CD14-positive monocyte (primary cell): ENCODE data around the gene RGS14. TPM values are rescaled to one million over a fixed set of nuclear protein-coding genes. Genes with fewer than 3 reads are reported as not detected.
"Not testable (repeated sequence)": the region's sequence is repeated elsewhere in the genome, so short reads cannot be mapped to it uniquely, and the experiment has no call there.

Experiments
- DNase-seq, 3 donors: peaks; one replicate each; pipeline ENCODE4 v3.0.0-alpha.2; 2011 to 2022
- H2AFZ ChIP-seq: 2 replicates; pipeline ENCODE4 v1.6.0; 2012; ENCODE audit warnings: mild to moderate bottlenecking, low read depth, low read length, inconsistent platforms; ENCODE audit not compliant: insufficient read depth, poor library complexity, severe bottlenecking
- H3K27ac ChIP-seq, 2 donors: 1 replicate in 1 of 2; 2 replicates in 1 of 2; pipeline ENCODE4 v1.5.1; 2012 to 2013; ENCODE audit warnings: low read length in 2 of 2, control low read depth in 1 of 2, inconsistent platforms in 1 of 2, low read depth in 1 of 2, mild to moderate bottlenecking in 1 of 2
- H3K27me3 ChIP-seq, 2 donors: one replicate each; pipeline versions ENCODE4 v1.6.0 to v1.6.1; 2011 to 2013; ENCODE audit warnings: low read length in 2 of 2; ENCODE audit not compliant: control insufficient read depth in 2 of 2, insufficient read depth in 2 of 2
- H3K36me3 ChIP-seq, 2 donors: replicated peaks in 1 of 2; 1 replicate in 1 of 2; 2 replicates in 1 of 2; pipeline versions ENCODE4 v1.5.1 to v1.6.1; 2012 to 2013; ENCODE audit warnings: low read length in 2 of 2, control low read depth in 1 of 2, inconsistent platforms in 1 of 2, mild to moderate bottlenecking in 1 of 2; ENCODE audit not compliant: insufficient read depth in 2 of 2, control insufficient read depth in 1 of 2
- H3K4me1 ChIP-seq, 2 donors: 1 replicate in 1 of 2; 2 replicates in 1 of 2; pipeline versions ENCODE4 v1.5.1 to v1.6.1; 2012 to 2013; ENCODE audit warnings: low read length in 2 of 2, control low read depth in 1 of 2, inconsistent platforms in 1 of 2, mild to moderate bottlenecking in 1 of 2, moderate library complexity in 1 of 2; ENCODE audit not compliant: insufficient read depth in 2 of 2, control insufficient read depth in 1 of 2
- H3K4me2 ChIP-seq: replicated peaks from 2 replicates; pipeline ENCODE3; 2012; ENCODE audit warnings: low read length, moderate library complexity, mild to moderate bottlenecking; ENCODE audit not compliant: poor library complexity, severe bottlenecking; ENCODE audit errors: extremely low read depth
- H3K4me3 ChIP-seq, 3 experiments: fragments of 200-600 bp in 1 of 3; sonication (generic) in 1 of 3; replicated peaks in 1 of 3; 1 replicate in 2 of 3; 2 replicates in 1 of 3; pipeline ENCODE4 v1.5.1; 2011 to 2013; ENCODE audit warnings: low read length in 3 of 3, mild to moderate bottlenecking in 3 of 3, control low read depth in 2 of 3, low read depth in 2 of 3, inconsistent platforms in 1 of 3, moderate library complexity in 1 of 3
- H3K79me2 ChIP-seq: 2 replicates; pipeline ENCODE4 v1.6.0; 2012; ENCODE audit warnings: mild to moderate bottlenecking, control low read depth, inconsistent platforms, low read length, moderate library complexity; ENCODE audit not compliant: insufficient read depth
- H3K9ac ChIP-seq: 2 replicates; pipeline ENCODE4 v1.6.0; 2017; ENCODE audit warnings: low read length, mild to moderate bottlenecking; ENCODE audit not compliant: insufficient read depth, poor library complexity, severe bottlenecking
- H3K9me3 ChIP-seq, 2 donors: replicated peaks in 1 of 2; 1 replicate in 1 of 2; 2 replicates in 1 of 2; pipeline versions ENCODE4 v1.5.1 to v1.6.1; 2012 to 2013; ENCODE audit warnings: low read length in 2 of 2, control low read depth in 1 of 2; ENCODE audit not compliant: control insufficient read depth in 1 of 2, insufficient read depth in 1 of 2
- H4K20me1 ChIP-seq: 2 replicates; pipeline ENCODE4 v1.6.0; 2012; ENCODE audit warnings: mild to moderate bottlenecking, low read length, control low read depth, moderate library complexity; ENCODE audit not compliant: insufficient read depth
- H3K27ac Mint-ChIP-seq, 7 donors: one replicate each; pipeline ENCODE4 v1.8.0; 2020; ENCODE audit warnings: mild to moderate bottlenecking in 7 of 7, mixed read lengths in 7 of 7, moderate library complexity in 6 of 7, inconsistent platforms in 2 of 7
- H3K27me3 Mint-ChIP-seq, 3 donors: one replicate each; pipeline ENCODE4 v1.8.0; 2021 to 2022; ENCODE audit warnings: low read depth in 3 of 3, mild to moderate bottlenecking in 3 of 3, mixed read lengths in 3 of 3, moderate library complexity in 3 of 3, inconsistent platforms in 1 of 3
- H3K36me3 Mint-ChIP-seq, 2 donors: one replicate each; pipeline ENCODE4 v1.8.0; 2020; ENCODE audit warnings: mixed read lengths in 2 of 2, inconsistent platforms in 1 of 2, mild to moderate bottlenecking in 1 of 2
- H3K4me1 Mint-ChIP-seq: one replicate; pipeline ENCODE4 v1.8.0; 2020; ENCODE audit warnings: mild to moderate bottlenecking, mixed read lengths
- H3K4me3 Mint-ChIP-seq, 2 donors: one replicate each; pipeline ENCODE4 v1.8.0; 2020; ENCODE audit warnings: mild to moderate bottlenecking in 2 of 2, mixed read lengths in 2 of 2, moderate library complexity in 1 of 2
- H3K9me3 Mint-ChIP-seq, 7 donors: one replicate each; pipeline ENCODE4 v1.8.0; 2020 to 2022; ENCODE audit warnings: mixed read lengths in 7 of 7, mild to moderate bottlenecking in 6 of 7, moderate library complexity in 6 of 7, inconsistent platforms in 2 of 7
- WGBS: methylation state at CpG from one replicate; pipeline ENCODE4 v1.1.5; 2013; ENCODE audit warnings: missing lambda C conversion rate; ENCODE audit not compliant: insufficient coverage; 5-methylcytosine and 5-hydroxymethylcytosine counted together
- intact Hi-C, 2 donors: fragments of 100-400 bp; cut with micrococcal nuclease; formaldehyde crosslinking; loops; one replicate each; pipeline versions ENCODE4 v1.15.0 to v1.15.1; 2023
- polyA plus RNA-seq, 3 donors: library from polyadenylated mRNA; depleted of rRNA in 1 of 3; unstranded in 2 of 3; stranded (reverse) in 1 of 3; fragments of 300-500 nt in 2 of 3; fragments of >200 nt in 1 of 3; fragmentation: Illumina TruSeq in 2 of 3; gene quantifications; 1 replicate in 2 of 3; 2 replicates in 1 of 3; pipeline ENCODE4 v1.2.3, GENCODE V29; 2012 to 2021
- TF ChIP-seq, protein P1 (sequence below): fragments of 200-600 bp; IDR thresholded peaks from one replicate; pipeline ENCODE4 v1.8.0; 2022; ENCODE audit warnings: antibody characterized with exemption, mild to moderate bottlenecking

RGS14 gene
- polyA plus RNA-seq, 3 donors, result 35.4 to 186 (median 43.5) TPM

- H4K20me1 ChIP-seq, result peaks cover 92% of the 10 kb centered on the region
- H3K9me3 ChIP-seq, result no peaks in the 10 kb centered on the region
- peaks cover 0 to 2% (median 0%) of the 10 kb centered on the region in 7 donors for H3K9me3 Mint-ChIP-seq
- H3K9ac ChIP-seq, result no peak overlapping the region
- H3K79me2 ChIP-seq, result peaks cover 41% of the 10 kb centered on the region
- H3K27me3 Mint-ChIP-seq, result peaks cover 0 to 10% (median 0%) of the 10 kb centered on the region in 3 donors
- peaks cover 79 to 96% of the 10 kb centered on the region in 2 donors for H3K36me3 Mint-ChIP-seq
- WGBS, result 98% methylated on average over 17 of the region's 22 CpGs
- H3K27ac Mint-ChIP-seq, result peak overlapping the region in 3 of 7 donors; percentile 31 to 54 (median 52)
- no peak for DNase-seq
- H3K4me1 ChIP-seq, result no peaks in the 10 kb centered on the region
- H3K27me3 ChIP-seq, result no peaks in the 10 kb centered on the region
- no peak overlapping the region for H3K4me2 ChIP-seq
- H3K36me3 ChIP-seq, result peaks cover 84 to 90% of the 10 kb centered on the region in 2 donors
- no peak overlapping the region for H3K4me3 Mint-ChIP-seq
- no peak overlapping the region for H3K27ac ChIP-seq
- TF ChIP-seq, protein P1, sequence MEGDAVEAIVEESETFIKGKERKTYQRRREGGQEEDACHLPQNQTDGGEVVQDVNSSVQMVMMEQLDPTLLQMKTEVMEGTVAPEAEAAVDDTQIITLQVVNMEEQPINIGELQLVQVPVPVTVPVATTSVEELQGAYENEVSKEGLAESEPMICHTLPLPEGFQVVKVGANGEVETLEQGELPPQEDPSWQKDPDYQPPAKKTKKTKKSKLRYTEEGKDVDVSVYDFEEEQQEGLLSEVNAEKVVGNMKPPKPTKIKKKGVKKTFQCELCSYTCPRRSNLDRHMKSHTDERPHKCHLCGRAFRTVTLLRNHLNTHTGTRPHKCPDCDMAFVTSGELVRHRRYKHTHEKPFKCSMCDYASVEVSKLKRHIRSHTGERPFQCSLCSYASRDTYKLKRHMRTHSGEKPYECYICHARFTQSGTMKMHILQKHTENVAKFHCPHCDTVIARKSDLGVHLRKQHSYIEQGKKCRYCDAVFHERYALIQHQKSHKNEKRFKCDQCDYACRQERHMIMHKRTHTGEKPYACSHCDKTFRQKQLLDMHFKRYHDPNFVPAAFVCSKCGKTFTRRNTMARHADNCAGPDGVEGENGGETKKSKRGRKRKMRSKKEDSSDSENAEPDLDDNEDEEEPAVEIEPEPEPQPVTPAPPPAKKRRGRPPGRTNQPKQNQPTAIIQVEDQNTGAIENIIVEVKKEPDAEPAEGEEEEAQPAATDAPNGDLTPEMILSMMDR, result no peak
- H3K4me1 Mint-ChIP-seq, result peaks cover 5% of the 10 kb centered on the region
- H2AFZ ChIP-seq, result no peak overlapping the region
- no peak overlapping the region for H3K4me3 ChIP-seq
- intact Hi-C loops, result no loop called here
Observed at GRCh38 chr5:177338251-177339106, 19.2 kb upstream of the RGS14 start.

DNA sequence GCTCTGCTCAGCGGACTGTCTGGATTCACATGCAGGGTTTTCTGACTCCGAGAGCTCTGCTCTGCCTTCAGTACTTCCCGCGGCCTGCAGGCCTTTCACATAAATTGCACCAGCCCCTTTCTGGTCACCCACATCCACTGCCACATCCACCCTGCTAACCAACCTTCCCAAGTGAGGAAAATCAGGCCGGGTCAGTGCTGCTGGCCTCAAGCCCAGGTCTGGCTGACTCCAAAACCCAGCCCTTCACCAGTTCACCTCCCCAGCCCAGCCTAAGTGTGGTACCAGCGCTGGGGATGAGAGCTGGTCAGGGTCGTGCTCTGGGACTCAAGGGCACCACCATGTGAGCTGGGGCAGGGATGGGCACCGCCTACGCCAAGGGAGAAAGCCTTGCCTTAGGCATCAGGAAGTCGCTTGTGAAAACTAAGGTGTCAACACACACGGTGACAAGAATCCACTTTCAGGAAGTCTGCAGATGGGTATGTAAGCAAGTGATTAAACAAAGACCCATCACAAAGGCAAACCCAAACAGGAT is 18.6 kb upstream of the RGS14 start:
- no peaks in the 10 kb centered on the region for H3K27me3 ChIP-seq
- no peak overlapping the region for H2AFZ ChIP-seq
- Mint-ChIP-seq H3K4me3 (no peak overlapping the region), H3K36me3 (peaks cover 76 to 94% of the 10 kb centered on the region in 2 donors), H3K9me3 (peaks cover 0 to 2% (median 0%) of the 10 kb centered on the region in 7 donors), H3K27me3 (peaks cover 0 to 5% (median 0%) of the 10 kb centered on the region in 3 donors), H3K27ac (peak overlapping the region in 3 of 7 donors; percentile 31 to 66 (median 54)), H3K4me1 (peaks cover 3% of the 10 kb centered on the region)
- H4K20me1 ChIP-seq, result peaks cover 92% of the 10 kb centered on the region
- intact Hi-C loops, result no loop called here
- DNase-seq, result no peak
- no peak overlapping the region for H3K9ac ChIP-seq
- H3K36me3 ChIP-seq, result peaks cover 77 to 88% of the 10 kb centered on the region in 2 donors
- no peak overlapping the region for H3K4me2 ChIP-seq
- peaks cover 48% of the 10 kb centered on the region for H3K79me2 ChIP-seq
- no peaks in the 10 kb centered on the region for H3K4me1 ChIP-seq
- 90% methylated on average over 10 of the region's 11 CpGs for WGBS
- H3K27ac ChIP-seq, result peak overlapping the region in 1 of 2 donors; percentile 36
- H3K4me3 ChIP-seq, result no peak overlapping the region
- TF ChIP-seq, protein P1, result no peak
- no peaks in the 10 kb centered on the region for H3K9me3 ChIP-seq

DNA sequence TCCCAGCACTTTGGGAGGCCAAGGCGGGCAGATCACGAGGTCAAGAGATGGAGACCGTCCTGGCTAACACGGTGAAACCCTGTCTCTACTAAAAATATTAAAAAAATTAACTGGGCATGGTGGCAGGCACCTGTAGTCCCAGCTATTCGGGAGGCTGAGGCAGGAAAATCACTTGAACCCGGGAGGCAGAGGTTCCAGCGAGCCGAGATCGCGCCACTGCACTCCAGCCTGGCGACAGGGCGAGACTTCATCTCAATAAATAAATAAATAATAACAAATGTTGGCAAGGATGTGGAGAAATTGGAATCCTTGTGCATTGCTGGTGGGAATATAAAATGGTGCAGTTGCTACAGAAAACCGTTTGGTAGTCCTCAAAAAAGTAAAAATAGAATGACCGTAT is 14.7 kb upstream of the RGS14 start:
- H3K27ac ChIP-seq, H3K4me3 ChIP-seq, DNase-seq, H3K4me2 ChIP-seq, H3K27ac Mint-ChIP-seq, H3K27me3 Mint-ChIP-seq, H3K4me1 ChIP-seq, intact Hi-C loops, H3K9me3 Mint-ChIP-seq, H3K9ac ChIP-seq, H2AFZ ChIP-seq, H3K4me3 Mint-ChIP-seq, H3K27me3 ChIP-seq, H3K4me1 Mint-ChIP-seq, H3K9me3 ChIP-seq: not testable (repeated sequence)
- H3K36me3 ChIP-seq, result peaks cover 57 to 84% of the 10 kb centered on the region in 2 donors
- H4K20me1 ChIP-seq, result peaks cover 90% of the 10 kb centered on the region
- peaks cover 58 to 88% of the 10 kb centered on the region in 2 donors for H3K36me3 Mint-ChIP-seq
- 76% methylated on average over 2 of the region's 14 CpGs for WGBS
- H3K79me2 ChIP-seq, result peaks cover 84% of the 10 kb centered on the region
